ENCODE results near the gene APH1B.

Gene APH1B

DNA sequence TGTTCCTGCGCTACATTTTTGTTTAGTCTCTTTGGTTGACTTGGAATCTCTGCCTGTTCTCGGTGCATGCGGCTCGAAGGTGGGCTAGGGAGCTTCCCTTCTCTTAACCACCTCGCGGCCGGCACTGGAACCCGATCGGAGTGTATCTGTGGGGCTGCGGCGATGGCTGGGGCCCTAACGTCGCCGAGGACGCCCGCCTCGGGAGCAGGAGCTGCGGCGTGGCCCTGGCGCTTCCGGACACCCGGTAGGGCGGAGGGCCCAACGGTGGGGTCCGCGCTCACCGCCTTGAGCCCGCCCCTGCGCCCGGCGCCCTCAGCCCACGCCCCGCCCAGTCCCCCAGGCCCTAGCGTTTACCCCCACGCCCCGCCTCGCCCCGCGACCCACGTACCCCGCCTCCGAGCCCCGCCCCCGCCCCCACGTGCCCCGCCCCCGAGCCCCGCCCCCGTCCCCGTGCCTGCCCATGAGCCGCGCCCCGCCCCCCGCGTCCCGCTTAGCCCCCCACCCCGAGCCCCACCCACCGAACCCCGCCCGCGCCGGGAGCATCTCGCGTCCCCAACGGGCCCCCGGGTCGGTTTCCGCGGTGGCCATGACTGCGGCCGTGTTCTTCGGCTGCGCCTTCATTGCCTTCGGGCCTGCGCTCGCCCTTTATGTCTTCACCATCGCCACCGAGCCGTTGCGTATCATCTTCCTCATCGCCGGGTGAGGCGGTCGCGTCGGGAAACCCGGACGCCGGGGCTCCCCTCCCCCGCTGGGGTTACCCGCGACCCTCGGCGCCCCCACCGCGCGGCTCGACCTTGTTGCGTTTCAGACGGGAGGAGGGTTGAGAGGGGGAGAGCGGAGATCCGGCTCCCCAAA, at the start of gene APH1B:
Gene APH1B, plus strand, starts transcription at position 568 of the 855 bp plus-strand sequence. Its CDS starts 19 bp downstream, at position 587.
- TF ChIP-seq Cebpa-rat (IDR thresholded peaks at IDR 0.05): no peak
- H3K9me3 ChIP-seq (replicated peaks in 1 of 11): peaks cover 0 to 7% (median 5%) of the 10 kb centered on the region in 11 experiments; a peak in 7 of 22 replicates
- H3K36me3 ChIP-seq: peaks cover 0 to 23% (median 11%) of the 10 kb centered on the region in 11 experiments; a peak in 12 of 22 replicates
- peaks cover 30 to 74% (median 36%) of the 10 kb centered on the region in 10 experiments for H3K4me1 ChIP-seq
- H4K20me1 ChIP-seq: no peaks in the 10 kb centered on the region
- peak within 1 kb of the TSS; percentile 72 to 97 (median 80) for H3K4me3 ChIP-seq
- H3K4me2 ChIP-seq: peak within 1 kb of the TSS; percentile 82 to 97 (median 92)
- peak within 1 kb of the TSS; percentile 81 to 95 (median 88) for H3K27ac ChIP-seq
- H3K27me3 ChIP-seq: no peaks in the 10 kb centered on the region
- peak within 1 kb of the TSS; percentile 80 to 98 (median 88) for H3K9ac ChIP-seq

DNA sequence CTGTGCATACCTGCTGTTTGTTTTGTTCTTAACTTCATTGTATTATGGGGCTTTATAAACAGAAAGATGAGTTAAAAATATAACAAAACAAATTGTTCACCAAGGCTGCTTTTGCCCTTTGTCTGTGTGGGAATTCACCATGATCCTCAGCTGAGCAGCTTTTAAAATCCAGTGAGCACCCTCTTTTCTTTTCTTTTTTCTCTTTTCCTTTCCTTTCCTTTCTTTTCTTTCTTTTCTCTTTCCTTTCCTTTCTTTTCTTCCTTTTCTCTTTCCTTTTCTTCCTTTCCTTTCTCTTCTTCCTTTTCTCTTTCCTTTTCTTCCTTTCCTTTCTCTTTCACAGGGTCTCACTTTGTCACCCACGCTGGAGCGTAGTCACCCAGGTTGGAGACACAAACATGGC, 49.7 kb upstream of the APH1B start:
- Histone ChIP-seq H3K4me2 (peak overlapping the region in 3 of 11 experiments; percentile 5 to 79 (median 63); a peak in 4 of 22 replicates), H3K4me3 (no peak overlapping the region), H3K9ac (no peak overlapping the region), H3K27me3 (no peaks in the 10 kb centered on the region), H3K27ac (peak overlapping the region in 4 of 11 experiments; percentile 17 to 60 (median 48); a peak in 4 of 22 replicates), H3K9me3 (replicated peaks in 1 of 11) (peaks cover 0 to under 1% (median 0%) of the 10 kb centered on the region in 11 experiments; a peak in 2 of 22 replicates), H3K36me3 (peaks cover 20 to 67% (median 28%) of the 10 kb centered on the region in 11 experiments), H4K20me1 (peaks cover 0 to 38% (median 0%) of the 10 kb centered on the region in 11 experiments; a peak in 5 of 22 replicates), H3K4me1 (peaks cover 14 to 98% (median 40%) of the 10 kb centered on the region in 10 experiments)
- TF ChIP-seq Cebpa-rat (IDR thresholded peaks at IDR 0.05): no peak

- peak overlapping the region; percentile 28 to 75 (median 59); a peak in 18 of 22 replicates for H3K27ac ChIP-seq
- TF ChIP-seq Cebpa-rat (IDR thresholded peaks at IDR 0.05): no peak
- peak overlapping the region in 9 of 11 experiments; percentile 8 to 96 (median 66); a peak in 13 of 22 replicates for H3K4me2 ChIP-seq
- peaks cover 0 to 6% (median 0%) of the 10 kb centered on the region in 11 experiments; a peak in 2 of 22 replicates for H3K9me3 ChIP-seq (replicated peaks in 1 of 11)
- no peak overlapping the region for H3K4me3 ChIP-seq
- H3K36me3 ChIP-seq: peaks cover 0 to 47% (median 8%) of the 10 kb centered on the region in 11 experiments; a peak in 12 of 22 replicates
- H3K27me3 ChIP-seq: no peaks in the 10 kb centered on the region
- no peak overlapping the region; a peak in 1 of 22 replicates for H3K9ac ChIP-seq
- H3K4me1 ChIP-seq: peaks cover 36 to 98% (median 57%) of the 10 kb centered on the region in 10 experiments
- H4K20me1 ChIP-seq: peaks cover 0 to 30% (median 0%) of the 10 kb centered on the region in 11 experiments; a peak in 5 of 22 replicates
These were observed 46.2 kb upstream of the APH1B start for GRCh38 chr15:63231206-63231605.

GRCh38 chr15:63231706-63232105, 45.7 kb upstream of the APH1B start:
- peak overlapping the region; percentile 28 to 75 (median 59); a peak in 19 of 22 replicates for H3K27ac ChIP-seq
- H3K27me3 ChIP-seq: no peaks in the 10 kb centered on the region
- no peak overlapping the region for H3K4me3 ChIP-seq
- peaks cover 0 to 11% (median under 1%) of the 10 kb centered on the region in 11 experiments; a peak in 5 of 22 replicates for H3K9me3 ChIP-seq (replicated peaks in 1 of 11)
- H3K36me3 ChIP-seq: peaks cover 0 to 44% (median 9%) of the 10 kb centered on the region in 11 experiments; a peak in 14 of 22 replicates
- H3K9ac ChIP-seq: no peak overlapping the region; a peak in 4 of 22 replicates
- peak overlapping the region; percentile 8 to 96 (median 43); a peak in 19 of 22 replicates for H3K4me2 ChIP-seq
- H3K4me1 ChIP-seq: peaks cover 35 to 98% (median 53%) of the 10 kb centered on the region in 10 experiments
- 0 out of 22 replicates have a peak, but pooled peaks of 1 of the 11 experiments have one; percentile 35 for TF ChIP-seq Cebpa-rat (IDR thresholded peaks at IDR 0.05)
- peaks cover 0 to 30% (median 0%) of the 10 kb centered on the region in 11 experiments; a peak in 5 of 22 replicates for H4K20me1 ChIP-seq

- Histone ChIP-seq H3K9ac (0 out of 22 replicates have a peak overlapping the region, but pooled peaks of 4 of the 11 experiments have one; percentile 6 to 29 (median 22)), H3K4me2 (peak overlapping the region; percentile 31 to 96 (median 69); a peak in 21 of 22 replicates), H3K27ac (peak overlapping the region; percentile 56 to 77 (median 68); a peak in 21 of 22 replicates), H3K27me3 (no peaks in the 10 kb centered on the region), H3K4me1 (peaks cover 30 to 98% (median 50%) of the 10 kb centered on the region in 10 experiments), H3K9me3 (replicated peaks in 1 of 11) (peaks cover 0 to 18% (median 7%) of the 10 kb centered on the region in 11 experiments; a peak in 11 of 22 replicates), H3K4me3 (no peak overlapping the region), H3K36me3 (peaks cover 0 to 39% (median 11%) of the 10 kb centered on the region in 11 experiments; a peak in 15 of 22 replicates), H4K20me1 (peaks cover 0 to 29% (median 0%) of the 10 kb centered on the region in 11 experiments; a peak in 5 of 22 replicates)
- TF ChIP-seq Cebpa-rat (IDR thresholded peaks at IDR 0.05): no peak
These were observed 45.0 kb upstream of the APH1B start for GRCh38 chr15:63232405-63232804.

DNA sequence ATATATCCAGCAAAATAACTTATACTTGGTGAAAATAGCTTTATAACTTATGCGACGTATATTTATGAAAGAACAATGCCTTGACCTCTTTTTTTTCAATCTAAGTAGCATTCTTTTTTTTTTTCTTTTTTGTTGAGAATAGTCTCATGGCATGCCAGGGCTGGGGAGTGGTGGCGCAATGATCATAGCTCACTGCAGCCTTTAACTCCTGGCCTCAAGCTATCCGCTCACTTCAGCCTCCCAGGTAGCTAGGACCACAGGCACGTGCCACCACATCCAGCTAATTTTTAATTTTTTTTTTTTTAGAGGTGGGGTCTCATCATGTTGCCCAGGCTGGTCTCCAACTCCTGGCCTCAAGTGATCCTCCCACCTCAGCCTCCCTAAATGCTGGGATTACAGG, 44.5 kb upstream of the APH1B start:
- Histone ChIP-seq H4K20me1 (peaks cover 0 to 24% (median 0%) of the 10 kb centered on the region in 11 experiments; a peak in 5 of 22 replicates), H3K4me3 (peak overlapping the region in 1 of 10 experiments; percentile 1; a peak in 1 of 20 replicates), H3K27ac (peak overlapping the region; percentile 56 to 77 (median 68)), H3K36me3 (peaks cover 0 to 43% (median 11%) of the 10 kb centered on the region in 11 experiments; a peak in 17 of 22 replicates), H3K27me3 (no peaks in the 10 kb centered on the region), H3K4me2 (peak overlapping the region; percentile 31 to 96 (median 69)), H3K9ac (peak overlapping the region in 4 of 11 experiments; percentile 34 to 65 (median 41); a peak in 3 of 22 replicates), H3K4me1 (peaks cover 30 to 98% (median 48%) of the 10 kb centered on the region in 10 experiments), H3K9me3 (replicated peaks in 1 of 11) (peaks cover 3 to 22% (median 12%) of the 10 kb centered on the region in 11 experiments; a peak in 12 of 22 replicates)
- no peak for TF ChIP-seq Cebpa-rat (IDR thresholded peaks at IDR 0.05)

DNA sequence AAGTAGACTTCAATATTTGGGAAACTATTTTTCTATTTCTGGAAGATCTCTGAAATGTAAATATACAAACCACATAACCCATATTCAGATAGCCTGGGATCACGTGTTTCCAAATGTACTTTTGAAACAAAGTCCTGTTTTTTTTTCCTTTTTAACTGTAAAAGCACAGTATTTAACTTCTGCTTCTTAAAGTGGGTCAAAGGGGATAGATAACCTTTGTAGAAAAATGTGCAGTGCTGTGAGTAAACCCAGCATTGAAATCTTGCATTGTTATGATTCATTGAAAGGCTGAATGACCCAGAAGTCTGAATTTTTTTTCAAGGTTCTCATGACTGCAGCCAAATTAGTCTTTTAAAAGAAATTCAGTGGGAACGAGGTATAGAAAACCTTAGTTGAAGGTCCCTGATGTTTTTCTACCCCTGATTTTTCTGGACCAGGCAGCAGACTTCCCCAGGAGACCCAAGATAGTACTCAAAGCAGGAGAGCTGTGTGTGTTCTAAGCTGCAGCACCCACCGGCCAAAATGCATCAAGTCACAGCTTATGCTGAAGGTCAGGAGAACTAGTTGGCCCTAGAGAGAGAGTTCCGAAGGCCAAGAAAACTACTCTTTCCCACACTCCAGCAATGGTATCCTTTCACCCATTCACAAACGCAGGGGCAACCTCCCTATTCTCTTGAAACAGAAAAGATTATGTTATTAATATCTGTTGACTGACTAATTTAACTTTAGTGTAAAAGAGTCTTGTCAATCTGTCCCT, 43.6 kb upstream of the APH1B start:
- peaks cover 0 to 17% (median 0%) of the 10 kb centered on the region in 11 experiments; a peak in 4 of 22 replicates for H4K20me1 ChIP-seq
- H3K36me3 ChIP-seq: peaks cover 0 to 41% (median 11%) of the 10 kb centered on the region in 11 experiments; a peak in 17 of 22 replicates
- peaks cover 39 to 98% (median 53%) of the 10 kb centered on the region in 10 experiments for H3K4me1 ChIP-seq
- TF ChIP-seq Cebpa-rat (IDR thresholded peaks at IDR 0.05): no peak
- peak overlapping the region in 2 of 10 experiments; percentile 14 to 16; a peak in 1 of 20 replicates for H3K4me3 ChIP-seq
- H3K9ac ChIP-seq: peak overlapping the region in 10 of 11 experiments; percentile 9 to 72 (median 34); a peak in 13 of 22 replicates
- H3K27me3 ChIP-seq: no peaks in the 10 kb centered on the region
- H3K4me2 ChIP-seq: peak overlapping the region; percentile 31 to 96 (median 67); a peak in 21 of 22 replicates
- peak overlapping the region; percentile 12 to 77 (median 68) for H3K27ac ChIP-seq
- H3K9me3 ChIP-seq (replicated peaks in 1 of 11): peaks cover 5 to 24% (median 13%) of the 10 kb centered on the region in 11 experiments; a peak in 12 of 22 replicates

Data from BLaER1 treated with 17β-estradiol and CSF1 and Interleukin-3, amounts not matched to agents 10 nM and 100 nM (cell line).